Nephron progenitor cell (in vitro differentiated cells): ENCODE data around the gene OR5M8.

ENCODE experiments used
- DNase-seq: peaks from one replicate; pipeline ENCODE4 v3.0.0; 2021
- H3K27ac Mint-ChIP-seq: 2 replicates; pipeline ENCODE4 v1.8.0; 2021; ENCODE audit warnings: mild to moderate bottlenecking, moderate library complexity, mixed read lengths
- H3K27me3 Mint-ChIP-seq: 2 replicates; pipeline ENCODE4 v1.8.0; 2021; ENCODE audit warnings: mild to moderate bottlenecking, low read depth, mixed read lengths; ENCODE audit not compliant: poor library complexity
- H3K36me3 Mint-ChIP-seq: 2 replicates; pipeline ENCODE4 v1.8.0; 2021; ENCODE audit warnings: low read depth, mixed read lengths
- H3K4me1 Mint-ChIP-seq: 2 replicates; pipeline ENCODE4 v1.8.0; 2021; ENCODE audit warnings: mixed read lengths
- H3K4me3 Mint-ChIP-seq: 2 replicates; pipeline ENCODE4 v1.8.0; 2021; ENCODE audit warnings: mild to moderate bottlenecking, moderate library complexity, mixed read lengths
- H3K9me3 Mint-ChIP-seq: 2 replicates; pipeline ENCODE4 v1.8.0; 2021; ENCODE audit warnings: mild to moderate bottlenecking, moderate library complexity, mixed read lengths
- TF ChIP-seq, protein P1 (sequence below): fragments of 200-600 bp; sonication (generic); IDR thresholded peaks from 2 replicates; pipeline ENCODE4 v1.5.0; 2021; ENCODE audit warnings: antibody characterized with exemption

OR5M8 gene

DNA sequence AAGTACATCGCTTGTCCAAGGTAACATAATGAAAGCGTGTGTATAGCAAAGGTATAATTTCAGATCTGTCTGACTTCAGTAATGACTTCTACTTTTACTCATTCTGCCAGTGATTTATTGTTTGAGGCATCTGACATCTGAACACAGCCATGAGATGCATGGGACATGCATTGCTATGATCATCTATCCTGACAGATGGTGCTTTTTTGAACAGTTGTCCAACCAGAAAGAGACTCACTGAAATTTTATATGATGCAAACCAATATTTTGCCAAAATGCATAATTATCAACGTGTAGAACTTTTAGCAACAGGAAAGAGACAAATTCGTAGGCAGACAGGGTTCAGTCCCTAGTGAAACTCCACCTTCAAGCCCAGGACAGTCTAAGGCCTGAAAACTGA lies 37.6 kb downstream of the OR5M8 start:
- H3K27ac Mint-ChIP-seq, result no peak overlapping the region

More for the DNA sequence above, 37.6 kb downstream of the OR5M8 start:
- DNase-seq, result no peak
- Mint-ChIP-seq H3K9me3 (no peaks in the 10 kb centered on the region), H3K27me3 (no peaks in the 10 kb centered on the region), H3K4me1 (no peaks in the 10 kb centered on the region), H3K4me3 (no peak overlapping the region), H3K36me3 (no peaks in the 10 kb centered on the region)
- TF ChIP-seq, protein P1, sequence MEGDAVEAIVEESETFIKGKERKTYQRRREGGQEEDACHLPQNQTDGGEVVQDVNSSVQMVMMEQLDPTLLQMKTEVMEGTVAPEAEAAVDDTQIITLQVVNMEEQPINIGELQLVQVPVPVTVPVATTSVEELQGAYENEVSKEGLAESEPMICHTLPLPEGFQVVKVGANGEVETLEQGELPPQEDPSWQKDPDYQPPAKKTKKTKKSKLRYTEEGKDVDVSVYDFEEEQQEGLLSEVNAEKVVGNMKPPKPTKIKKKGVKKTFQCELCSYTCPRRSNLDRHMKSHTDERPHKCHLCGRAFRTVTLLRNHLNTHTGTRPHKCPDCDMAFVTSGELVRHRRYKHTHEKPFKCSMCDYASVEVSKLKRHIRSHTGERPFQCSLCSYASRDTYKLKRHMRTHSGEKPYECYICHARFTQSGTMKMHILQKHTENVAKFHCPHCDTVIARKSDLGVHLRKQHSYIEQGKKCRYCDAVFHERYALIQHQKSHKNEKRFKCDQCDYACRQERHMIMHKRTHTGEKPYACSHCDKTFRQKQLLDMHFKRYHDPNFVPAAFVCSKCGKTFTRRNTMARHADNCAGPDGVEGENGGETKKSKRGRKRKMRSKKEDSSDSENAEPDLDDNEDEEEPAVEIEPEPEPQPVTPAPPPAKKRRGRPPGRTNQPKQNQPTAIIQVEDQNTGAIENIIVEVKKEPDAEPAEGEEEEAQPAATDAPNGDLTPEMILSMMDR, result no peak
